ENCODE results near the gene ERAL1.
"Not testable (repeated sequence)": the region's sequence is repeated elsewhere in the genome, so short reads cannot be mapped to it uniquely, and the experiment has no call there.

Gene ERAL1

DNA sequence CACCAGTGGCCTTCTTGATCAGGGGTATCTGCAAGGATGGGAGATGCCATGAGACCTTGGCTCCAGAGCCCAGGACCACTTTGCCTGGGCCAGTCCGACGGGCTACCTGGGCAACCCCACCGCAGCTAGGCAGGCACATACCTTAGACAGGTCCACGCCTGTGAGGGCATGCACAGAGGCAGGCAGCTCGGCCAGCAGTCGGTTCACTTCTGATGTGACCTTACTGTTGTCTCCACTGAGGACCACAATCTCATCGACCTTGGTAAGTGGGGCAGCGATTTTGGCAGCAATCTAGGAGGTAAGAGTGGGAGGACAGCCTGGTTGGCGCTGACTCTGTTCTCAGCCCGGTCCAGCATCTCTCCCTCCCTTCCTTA lies 25.7 kb downstream of the ERAL1 start:
- no peak for DNase-seq

DNA sequence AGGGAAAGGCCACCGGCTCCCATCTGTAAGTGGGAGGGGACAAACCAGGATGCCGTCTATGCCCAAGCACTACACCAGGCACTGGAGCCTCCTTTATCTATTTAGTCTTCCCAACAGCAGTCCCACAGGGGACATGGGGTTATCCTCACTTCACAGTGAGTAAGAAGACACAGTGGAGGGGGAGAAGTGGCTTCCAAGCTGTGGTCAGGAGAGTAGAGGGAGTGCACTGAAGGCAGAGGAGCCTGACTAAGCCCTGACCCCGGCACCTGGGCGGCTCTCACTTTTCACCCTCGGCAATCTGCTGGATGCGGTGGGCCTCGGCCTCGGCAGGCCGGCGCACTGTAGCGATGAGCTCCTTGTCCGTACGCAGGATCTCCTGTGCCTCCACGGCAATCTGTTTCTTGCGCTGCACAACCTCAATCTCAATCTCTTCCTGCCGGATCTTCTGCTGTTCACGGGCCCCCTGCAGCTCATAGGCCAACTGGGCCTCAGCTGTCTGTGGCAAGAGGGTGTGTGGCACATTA lies 26.8 kb downstream of the ERAL1 start:
- no peak for DNase-seq

DNA sequence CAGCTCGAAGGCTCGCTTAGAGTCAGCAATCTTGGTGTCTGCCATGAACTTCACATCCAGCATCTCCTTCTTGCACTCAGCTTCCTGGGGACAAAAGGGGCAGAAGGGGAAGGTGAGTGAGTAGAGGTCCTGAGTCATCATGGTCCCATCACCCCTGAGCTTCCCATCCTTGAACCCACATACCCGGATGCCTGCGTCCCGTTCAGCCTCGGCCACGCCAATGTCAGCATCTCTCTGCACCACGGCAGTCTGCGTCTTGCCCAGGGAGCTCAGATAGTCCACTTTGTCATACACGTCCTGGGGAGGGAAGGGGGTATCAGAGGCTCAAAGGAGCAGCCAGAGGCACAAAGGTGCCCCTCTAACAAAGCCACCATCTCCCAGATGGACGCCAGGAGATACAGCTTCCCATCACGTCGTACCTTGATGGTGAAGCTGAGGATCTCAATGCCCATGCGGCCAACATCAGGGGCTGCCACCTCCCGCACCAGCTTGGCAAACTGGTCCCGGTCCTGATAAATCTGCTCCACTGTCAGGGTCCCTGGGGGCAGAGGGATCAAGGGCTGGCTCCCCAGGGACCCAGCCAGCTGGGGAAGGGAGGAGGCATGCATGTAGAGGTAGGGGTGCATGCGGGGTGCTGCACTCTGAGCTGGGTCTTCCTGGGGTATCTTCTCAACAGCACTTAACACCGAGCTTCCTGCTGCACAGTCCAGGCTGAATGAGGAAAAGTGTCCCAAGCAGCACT lies 27.5 kb downstream of the ERAL1 start:
- DNase-seq: no peak

DNA sequence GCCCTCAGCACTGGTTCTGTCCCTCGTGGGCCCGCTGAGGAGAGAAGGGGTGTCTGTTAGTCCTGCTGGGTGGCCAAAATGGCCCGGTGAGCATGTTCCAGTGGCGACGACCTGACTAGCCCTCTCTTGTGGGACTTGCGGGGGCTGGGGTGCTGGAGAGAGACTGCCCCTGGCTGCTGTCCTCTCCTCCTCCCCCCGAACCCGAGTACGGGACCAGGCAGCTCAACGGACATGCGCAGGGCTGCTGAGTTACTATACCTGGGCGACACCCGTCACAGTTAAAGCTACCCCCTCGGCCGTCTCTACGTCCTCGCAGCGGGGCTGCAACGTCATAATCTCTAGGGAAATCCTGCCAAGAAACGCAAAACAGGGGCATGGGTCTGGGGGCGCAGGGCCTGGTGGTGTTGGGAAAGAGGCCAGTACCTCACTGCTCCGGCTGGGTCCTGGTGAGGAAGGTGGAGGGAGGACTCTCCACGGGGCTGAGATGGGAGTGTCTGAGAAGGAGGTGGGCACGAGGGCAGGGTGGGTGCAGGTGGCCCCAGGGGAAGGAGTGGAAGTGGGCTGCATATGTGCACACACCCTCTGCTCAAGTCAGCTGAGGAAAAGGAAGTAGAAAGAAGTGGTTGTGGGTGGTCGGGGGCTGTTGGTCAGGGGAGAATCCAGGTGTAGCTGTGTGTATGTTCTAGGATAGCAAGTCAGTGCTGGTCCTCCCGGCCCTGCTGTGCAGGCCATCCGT lies 29.3 kb downstream of the ERAL1 start:
- no peak for DNase-seq

DNA sequence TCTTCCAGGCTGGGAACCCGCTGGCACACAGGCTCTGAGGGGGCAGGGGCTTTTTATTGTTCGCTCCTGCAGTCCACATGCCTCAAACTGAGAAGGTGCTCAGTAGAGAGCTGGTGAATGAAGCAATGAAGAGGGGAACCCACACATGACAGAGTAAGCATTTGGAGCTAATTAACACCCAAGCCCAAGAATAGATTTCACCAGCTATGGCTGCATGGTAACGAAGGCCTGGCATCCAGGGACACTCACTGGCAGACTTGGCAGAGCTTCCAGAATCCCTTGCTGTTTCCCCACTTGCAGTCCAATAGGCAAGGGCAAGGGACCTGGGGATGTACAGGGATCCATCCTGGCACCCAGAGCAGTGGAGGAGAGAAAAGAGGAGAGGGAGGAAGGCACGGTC lies 30.5 kb downstream of the ERAL1 start:
- no peak for DNase-seq

DNA sequence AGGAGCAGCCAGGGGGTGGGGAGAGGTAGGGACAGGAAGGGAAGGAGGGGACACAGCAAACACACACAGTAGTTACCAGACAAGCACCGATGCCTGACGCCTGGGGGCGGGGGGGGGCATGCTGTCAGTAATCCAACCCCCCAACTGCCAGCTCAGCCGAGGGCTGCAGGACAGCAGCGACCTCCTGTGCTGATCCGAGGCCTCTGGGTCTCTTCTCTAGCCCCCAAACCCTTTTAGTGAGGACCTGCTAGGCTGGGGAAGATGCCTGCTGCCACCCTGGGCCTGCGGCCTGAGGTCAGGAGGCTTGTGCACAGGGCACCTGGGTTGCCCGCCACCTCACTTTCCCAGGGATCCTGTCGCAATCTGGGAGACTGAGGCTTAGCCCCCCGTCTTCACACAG lies 31.1 kb downstream of the ERAL1 start:
- no peak for DNase-seq

DNA sequence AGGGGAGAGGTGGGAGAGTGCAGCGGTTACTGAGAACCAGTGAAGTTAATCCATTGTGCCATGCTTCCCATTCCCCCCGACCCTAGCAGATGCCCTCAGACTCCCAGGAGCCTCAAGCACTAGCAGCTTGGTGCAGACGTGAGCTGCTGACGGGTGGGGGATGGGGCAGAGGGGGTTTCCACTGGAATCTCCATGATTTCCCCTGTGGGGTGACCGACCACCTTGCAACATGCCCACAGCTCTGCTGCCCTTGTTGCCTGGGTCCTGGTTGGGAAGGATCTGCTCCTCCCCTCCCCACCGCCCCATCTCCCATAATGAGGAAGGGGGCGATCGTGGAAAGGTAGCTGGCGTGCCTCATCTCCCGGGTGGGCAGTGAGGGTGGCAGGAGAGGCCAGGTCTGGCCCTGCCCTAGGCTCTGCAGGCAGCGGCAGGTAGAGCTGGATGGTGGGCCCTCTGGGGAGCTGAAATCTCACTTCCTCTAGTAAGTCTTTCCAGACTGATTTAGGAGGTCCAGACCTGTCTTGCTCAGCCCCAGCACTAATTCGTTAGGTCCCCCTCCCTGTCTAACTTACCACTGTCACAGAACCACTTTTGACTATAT lies 33.2 kb downstream of the ERAL1 start:
- no peak for DNase-seq

DNA sequence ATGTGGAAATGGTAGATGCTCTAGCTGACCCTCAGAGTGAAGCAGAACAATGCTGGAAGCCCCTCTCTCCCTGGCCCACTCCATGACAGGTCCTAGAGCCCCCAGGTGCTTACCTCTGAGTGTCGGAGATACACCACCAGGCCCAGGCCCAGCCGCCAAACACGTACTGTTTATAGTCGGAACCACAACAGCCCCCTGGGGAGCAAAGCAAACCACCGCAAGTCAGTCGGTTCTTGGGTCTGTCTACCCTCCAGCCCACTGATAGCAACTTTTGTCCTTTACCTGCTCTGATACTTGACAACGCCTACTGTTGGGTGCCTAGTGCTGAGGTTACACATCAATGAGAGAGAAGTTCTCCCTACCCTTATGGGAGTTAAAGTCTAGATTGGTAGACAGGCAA lies 34.0 kb downstream of the ERAL1 start:
- no peak for DNase-seq

DNA sequence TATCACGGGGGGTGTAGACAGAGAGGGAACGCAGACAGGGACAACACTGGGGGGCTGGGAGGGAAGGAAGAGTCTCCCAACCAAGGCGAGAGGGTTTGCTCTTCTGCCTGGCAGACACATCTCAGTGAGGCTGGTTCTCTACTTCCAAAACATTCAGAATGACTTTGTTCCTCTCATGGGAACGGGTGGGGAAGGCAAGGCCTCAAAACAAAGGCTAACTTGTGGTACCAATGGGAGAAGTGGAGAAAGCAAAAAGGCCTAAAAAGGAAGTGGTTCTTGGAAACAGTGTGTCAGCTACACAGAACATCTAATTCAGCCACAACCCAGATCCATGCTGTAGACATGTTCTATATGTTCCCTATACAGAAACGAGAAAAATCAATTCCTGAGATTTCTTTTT lies 35.2 kb downstream of the ERAL1 start:
- no peak for DNase-seq

DNA sequence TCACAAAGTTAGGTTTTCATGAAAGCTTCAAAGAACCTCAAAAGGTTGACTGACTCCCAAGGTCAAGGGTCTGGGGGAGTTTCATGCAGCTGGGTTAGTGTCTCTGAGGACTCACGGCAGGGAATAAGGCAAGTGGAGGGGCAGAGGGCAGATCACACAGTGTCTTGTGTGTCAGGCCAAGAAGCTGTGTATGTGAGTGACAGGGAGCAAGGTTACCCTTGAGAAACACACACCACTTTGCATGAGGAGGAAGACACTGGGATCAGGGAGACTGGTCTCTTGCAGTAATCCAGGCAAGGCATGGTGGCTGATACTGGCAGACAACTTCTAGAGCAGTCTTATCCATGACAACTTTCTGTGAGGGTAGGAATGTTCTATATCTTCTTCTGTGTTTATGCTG lies 36.4 kb downstream of the ERAL1 start:
- no peak for DNase-seq

DNA sequence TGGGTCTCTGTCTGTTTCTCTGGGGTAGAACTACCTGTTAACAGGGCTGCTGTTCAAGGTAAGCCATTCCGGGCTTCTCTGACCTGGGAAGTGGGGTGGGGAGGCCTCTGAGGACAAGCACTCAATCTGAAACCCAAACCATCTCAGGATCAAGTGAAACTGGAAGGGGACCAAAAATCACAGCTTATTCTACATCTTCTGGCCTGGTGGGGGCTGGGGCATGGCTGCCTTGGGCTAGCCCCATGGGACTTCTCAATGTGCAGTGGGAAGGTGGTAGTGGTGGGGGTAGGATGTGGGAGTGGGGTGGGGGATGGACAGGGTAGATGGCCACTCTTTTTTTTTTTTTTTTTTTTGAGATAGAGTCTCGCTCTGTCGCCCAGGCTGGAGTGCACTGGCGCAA lies 37.2 kb downstream of the ERAL1 start:
- DNase-seq: no peak

DNA sequence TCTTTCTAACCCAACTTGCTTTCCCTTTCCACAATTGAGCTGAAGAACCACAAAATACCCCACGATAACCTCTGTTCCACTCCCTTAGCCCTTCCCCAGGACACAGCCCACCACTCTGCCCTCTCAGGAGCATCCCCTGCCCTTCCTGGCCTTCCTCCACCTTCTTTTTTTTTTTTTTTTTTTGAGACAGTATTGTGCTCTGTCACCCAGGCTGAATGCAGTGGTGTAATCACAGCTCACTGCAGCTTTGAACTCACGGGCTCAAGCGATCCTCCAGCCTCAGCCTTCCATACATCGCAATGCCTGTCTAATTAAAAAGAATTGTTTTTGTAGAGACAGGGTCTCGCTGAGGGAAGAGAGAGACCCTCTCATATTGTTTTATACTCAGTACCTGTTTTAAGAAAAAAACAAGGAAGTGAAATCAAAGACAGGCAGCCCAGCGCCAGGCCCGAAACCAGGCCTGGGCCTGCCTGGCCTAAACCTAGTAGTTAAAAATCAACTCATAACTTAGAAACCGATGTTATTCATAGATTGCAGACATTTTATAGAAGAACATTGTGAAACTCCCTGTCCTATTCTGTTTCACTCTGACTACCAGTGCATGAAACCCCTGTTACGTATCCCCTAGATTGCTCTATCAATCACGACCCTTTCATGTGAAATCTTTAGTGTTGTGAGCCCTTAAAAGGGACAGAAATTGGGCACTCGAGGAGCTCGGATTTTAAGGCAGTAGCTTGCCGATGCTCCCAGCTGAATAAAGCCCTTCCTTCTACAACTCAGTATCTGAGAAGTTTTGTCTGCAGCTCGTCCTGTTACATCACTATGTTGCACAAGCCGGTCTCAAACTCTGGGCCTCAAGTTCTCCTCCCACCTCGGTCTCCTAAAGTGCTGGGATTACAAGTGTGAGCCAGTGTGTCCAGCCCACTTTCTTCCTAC lies 38.7 kb downstream of the ERAL1 start:
- not testable (repeated sequence) for DNase-seq

DNA sequence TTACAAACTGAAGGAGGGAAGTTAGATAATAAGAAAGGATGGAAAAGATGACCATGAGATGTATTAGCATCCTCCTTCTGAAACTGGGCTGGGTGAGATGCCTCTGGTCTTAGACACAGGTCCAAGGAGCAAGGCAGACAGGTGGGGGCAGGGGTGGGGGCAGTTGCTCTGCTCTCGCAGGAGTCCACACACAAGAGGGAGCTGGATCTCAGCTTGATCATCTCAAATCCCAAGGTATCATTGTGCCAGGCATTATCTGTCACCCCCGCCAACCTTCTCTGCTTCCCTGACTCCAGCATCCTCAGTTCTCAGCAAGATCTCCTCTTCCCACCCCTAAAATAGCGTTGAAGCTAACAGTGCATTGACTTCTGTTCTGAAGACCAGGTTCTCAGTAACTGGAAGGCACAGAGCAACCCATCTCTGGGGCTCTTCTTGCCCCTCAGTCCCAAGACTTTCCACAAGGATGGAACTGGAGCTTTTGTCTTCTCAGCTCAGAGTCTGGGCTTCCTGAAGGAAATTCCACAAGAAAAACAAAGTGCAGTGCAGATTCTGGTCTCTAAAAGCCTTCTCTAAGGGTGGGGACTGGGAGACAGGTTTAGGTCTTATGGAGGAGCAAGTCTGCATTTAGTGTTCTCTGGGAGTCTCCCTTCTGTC lies 41.1 kb downstream of the ERAL1 start:
- DNase-seq: no peak

DNA sequence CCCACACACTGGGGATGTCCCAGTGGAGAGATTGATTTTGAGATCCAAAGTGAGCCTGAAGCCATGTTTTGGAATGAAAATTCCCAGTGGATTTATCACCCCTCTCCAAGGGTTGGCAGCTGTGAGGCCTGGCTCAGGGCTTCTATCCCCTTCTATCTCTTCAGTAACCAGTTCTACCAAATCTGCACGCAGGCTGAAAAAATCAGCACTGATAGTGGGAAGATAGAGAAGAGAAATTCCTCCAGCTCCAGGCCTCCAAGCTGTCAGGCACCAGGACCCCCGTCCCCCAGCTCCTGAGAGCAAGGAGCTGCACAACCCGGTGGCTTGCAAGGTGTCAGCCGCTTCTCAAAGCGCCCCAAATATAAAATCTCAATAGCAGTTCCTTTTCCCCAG lies 41.7 kb downstream of the ERAL1 start:
- DNase-seq: no peak

DNA sequence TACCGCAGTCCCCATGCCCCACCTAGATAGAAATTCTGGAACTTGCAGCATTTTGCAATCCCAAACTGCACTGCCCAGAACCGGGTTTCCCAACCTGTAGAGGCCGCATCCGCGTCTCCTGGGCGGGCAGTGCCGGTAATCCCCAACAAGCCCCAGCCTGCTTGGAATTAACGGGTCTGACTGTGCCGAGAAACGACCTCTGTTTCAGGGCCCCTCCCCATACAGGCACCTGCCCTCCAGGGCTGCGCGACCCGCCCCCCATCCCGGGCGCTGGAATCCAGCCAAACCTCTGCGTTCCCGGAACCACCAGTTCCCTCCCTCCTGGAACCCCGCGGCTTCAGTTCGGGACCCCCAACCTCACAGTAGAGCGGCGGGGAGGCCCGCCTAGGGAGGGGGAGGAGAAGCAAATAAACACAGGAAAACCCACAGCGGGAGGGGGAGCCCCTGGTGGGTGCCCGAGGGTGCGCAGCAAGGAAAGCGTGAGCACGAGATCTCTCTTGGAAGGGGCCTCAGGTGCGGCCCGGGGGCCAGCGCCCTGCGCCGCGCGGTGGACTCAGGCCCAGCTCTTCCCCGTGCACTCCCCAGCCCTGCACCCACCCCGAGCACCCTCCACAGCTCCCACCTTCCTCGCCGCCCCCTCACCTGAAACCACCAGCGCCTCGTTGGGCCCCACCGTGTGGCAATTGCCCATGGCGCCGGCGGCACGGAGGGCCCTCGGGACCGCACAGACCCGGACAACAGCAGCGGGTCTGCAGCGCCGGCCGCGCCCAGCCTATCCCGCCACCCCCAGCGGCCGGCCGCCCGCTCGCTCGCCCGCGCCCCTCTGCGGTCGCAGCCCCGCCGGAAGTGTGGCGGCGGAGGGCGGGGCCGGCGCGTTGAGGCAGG lies 42.3 kb downstream of the ERAL1 start, which contains the start of gene FLOT2:
Gene FLOT2, minus strand, starts transcription at position 850 of the 885 bp plus-strand sequence. Its CDS starts 159 bp downstream, at position 691.
- peak; percentile 73 for DNase-seq

DNA sequence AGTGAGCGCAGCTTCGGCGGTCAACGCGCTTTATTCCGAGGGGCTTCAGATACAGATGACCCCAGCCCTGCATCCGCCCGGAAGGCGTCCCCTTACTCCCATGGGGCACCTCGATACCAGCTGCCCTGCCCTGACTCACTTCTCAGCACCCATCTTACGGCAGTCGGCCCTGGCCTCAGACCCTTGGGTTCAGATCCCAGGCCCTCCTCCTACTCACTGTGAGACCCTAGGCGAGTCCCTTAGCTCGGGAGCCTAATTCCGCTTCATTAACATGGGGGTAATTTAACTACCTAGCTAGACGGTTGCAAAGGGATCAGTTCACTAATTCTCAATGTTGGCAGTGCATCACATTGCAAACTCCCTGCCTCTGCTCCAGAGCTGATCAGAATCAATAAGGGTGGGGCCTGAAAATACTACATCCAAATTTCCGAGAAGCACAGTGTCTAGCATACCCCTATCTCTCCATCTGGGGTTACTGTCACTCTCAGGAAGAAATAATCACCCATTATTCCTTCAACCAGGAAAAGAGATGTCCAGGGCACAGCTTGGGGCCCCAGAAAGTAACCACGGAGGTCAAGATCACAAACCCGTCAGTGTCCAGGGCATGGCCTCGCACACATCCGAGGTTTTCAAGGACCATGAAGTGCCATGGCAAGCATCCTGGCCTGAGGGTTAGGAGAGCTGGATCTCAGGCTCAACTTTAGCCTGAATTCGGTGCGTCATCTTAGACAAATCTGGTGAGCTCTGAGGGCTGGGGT lies 43.1 kb downstream of the ERAL1 start:
- DNase-seq: peak; percentile 67

DNA sequence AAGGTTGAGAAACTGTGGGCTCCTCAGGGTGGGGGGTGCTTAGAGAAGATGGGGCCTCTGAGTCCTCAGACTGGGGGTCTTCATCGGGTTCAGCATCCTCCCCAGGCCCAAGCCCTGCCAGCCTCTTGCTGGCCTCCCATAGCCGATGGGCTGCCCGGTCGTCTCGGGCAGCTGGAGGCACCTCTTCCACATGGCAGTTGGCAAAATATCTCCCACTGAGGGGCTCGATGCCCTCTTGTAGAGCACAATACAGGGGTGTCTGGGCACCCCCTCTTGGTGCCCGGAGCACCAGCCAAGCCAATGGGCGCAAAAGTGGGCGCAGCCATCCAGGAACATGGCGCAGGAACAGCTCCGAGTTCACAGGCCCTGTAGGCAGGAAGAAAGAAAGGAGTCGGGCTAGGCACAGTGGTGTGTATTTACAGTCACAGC lies 43.7 kb downstream of the ERAL1 start:
- no peak for DNase-seq

DNA sequence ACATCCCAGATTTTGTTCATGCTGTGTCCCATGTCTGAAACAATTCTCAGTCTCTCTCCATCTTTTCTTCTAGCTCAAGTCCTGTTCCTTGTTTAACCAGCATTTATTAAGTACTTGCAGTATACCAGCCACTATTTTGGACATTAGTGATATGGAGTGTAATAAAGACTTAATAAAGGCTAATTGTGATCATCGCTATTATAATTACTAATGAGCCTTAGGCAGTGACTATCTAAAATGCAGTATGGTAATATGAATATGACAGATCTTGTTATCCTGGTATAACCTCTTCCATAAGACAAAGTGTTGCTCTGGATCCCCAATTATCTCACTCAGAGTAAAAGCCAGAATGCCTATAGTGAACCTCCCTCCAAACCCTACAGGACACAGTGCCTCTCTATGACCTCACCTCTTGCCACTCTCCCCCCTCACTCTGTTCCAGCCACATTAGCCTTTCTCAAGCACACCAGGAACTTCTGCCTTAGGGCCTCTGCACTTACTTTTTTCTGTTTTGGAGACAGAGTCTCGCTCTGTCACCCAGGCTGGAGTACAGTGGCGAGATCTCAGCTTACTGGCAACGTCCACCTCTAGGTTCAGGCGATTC lies 44.5 kb downstream of the ERAL1 start:
- peak; percentile 48 for DNase-seq

DNA sequence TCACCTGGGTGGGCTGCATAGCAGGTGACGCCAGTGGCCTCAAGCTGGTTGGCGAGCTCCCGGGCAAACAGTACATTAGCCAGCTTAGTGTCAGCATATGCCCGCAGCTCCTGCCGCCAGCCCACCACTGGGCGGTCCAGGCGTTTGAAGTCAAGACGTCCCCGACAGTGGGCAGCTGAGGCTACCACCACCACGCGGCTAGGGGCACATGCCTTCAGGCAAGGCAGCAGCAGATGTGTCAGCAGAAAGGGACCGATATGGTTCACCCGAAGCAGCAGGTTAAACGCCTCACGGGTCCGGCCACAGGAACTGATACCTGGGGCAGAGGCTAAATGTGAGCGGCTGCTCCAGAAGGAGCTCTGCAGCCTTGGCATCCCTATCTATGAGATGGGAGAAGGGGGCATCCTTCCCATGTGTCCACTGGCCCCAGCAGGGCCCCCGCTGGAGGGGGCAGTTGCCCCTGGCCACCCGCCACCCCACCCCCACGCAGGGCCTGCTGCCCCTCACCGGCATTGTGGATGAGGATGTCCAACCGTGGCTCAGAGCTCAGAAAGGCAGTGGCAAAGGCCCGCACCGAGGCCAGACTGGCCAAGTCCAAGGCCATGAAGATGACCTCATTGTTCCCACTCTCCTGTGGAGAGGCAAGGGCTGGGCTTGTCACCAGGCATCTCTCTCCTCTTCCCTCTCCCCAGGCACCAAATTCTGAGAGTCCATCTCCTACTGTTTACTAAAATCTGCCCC lies 46.3 kb downstream of the ERAL1 start:
- no peak for DNase-seq
